Sigmoid colon (tissue), 4 donors: ENCODE results near the gene PEPD.

Experiments used
- CTCF ChIP-seq, 4 experiments: fragments of 450-650 bp in 3 of 4; fragments of 200-600 bp in 1 of 4; IDR thresholded peaks; one replicate each; pipeline ENCODE4 v1.5.1; 2016 to 2019; ENCODE audit warnings: antibody characterized with exemption in 4 of 4, mild to moderate bottlenecking in 3 of 4, moderate library complexity in 2 of 4
- EP300 ChIP-seq, 4 donors: sonication (generic); formaldehyde crosslinking; IDR thresholded peaks; one replicate each; pipeline ENCODE4 v1.6.1; 2017; ENCODE audit warnings: antibody characterized with exemption in 4 of 4
- POLR2A ChIP-seq, 2 donors: fragments of 450-650 bp; IDR thresholded peaks; one replicate each; pipeline ENCODE4 v1.6.1; 2016; ENCODE audit warnings: antibody characterized with exemption in 2 of 2, mild to moderate bottlenecking in 2 of 2, moderate library complexity in 2 of 2
- POLR2AphosphoS5 ChIP-seq, 4 donors: sonication (generic); formaldehyde crosslinking; IDR thresholded peaks; one replicate each; pipeline ENCODE4 v1.6.1; 2017; ENCODE audit warnings: antibody characterized with exemption in 4 of 4

GRCh38 chr19:33432015-33432414, 89.6 kb downstream of the PEPD start:
- TF ChIP-seq POLR2AphosphoS5 (IDR thresholded peaks at IDR 0.05) = no peak
- TF ChIP-seq CTCF (IDR thresholded peaks at IDR 0.05) = no peak
- TF ChIP-seq POLR2A (IDR thresholded peaks at IDR 0.05) = no peak
- TF ChIP-seq EP300 (IDR thresholded peaks at IDR 0.05) = no peak
